AG10803 (cell line): ENCODE results near the gene PGM2L1.
"Not testable (repeated sequence)": the region's sequence is repeated elsewhere in the genome, so short reads cannot be mapped to it uniquely, and the experiment has no call there.

ENCODE experiments used
- DNase-seq: peaks from one replicate; pipeline ENCODE4 v3.0.0; 2010; ENCODE audit warnings: low read depth
- H3K4me3 ChIP-seq: 2 replicates; pipeline ENCODE4 v1.5.1; 2011; ENCODE audit warnings: mild to moderate bottlenecking, low read length, control low read depth
- CTCF ChIP-seq: conservative IDR thresholded peaks from 2 replicates; pipeline ENCODE4 v1.5.1; 2011; ENCODE audit warnings: mild to moderate bottlenecking, low read length, control low read depth, inconsistent platforms

PGM2L1 gene

GRCh38 chr11:74417860-74418508 is 19.8 kb upstream of the PGM2L1 start:
- no peak for DNase-seq
- H3K4me3 ChIP-seq: no peak overlapping the region
- no peak for TF ChIP-seq CTCF

GRCh38 chr11:74417379-74417804 is 19.2 kb upstream of the PGM2L1 start:
- H3K4me3 ChIP-seq: no peak overlapping the region
- peak; percentile 20 for DNase-seq
- TF ChIP-seq CTCF: no peak

- not testable (repeated sequence) for DNase-seq, H3K4me3 ChIP-seq
These were observed 18.7 kb upstream of the PGM2L1 start for GRCh38 chr11:74416974-74417373.

- no peak for TF ChIP-seq CTCF
- DNase-seq: no peak
- H3K4me3 ChIP-seq: no peak overlapping the region
These were observed 14.6 kb upstream of the PGM2L1 start for GRCh38 chr11:74412733-74413359.

GRCh38 chr11:74412321-74412720 is 14.1 kb upstream of the PGM2L1 start:
- no peak for DNase-seq
- H3K4me3 ChIP-seq: no peak overlapping the region
- no peak for TF ChIP-seq CTCF

- no peak for DNase-seq
- no peak for TF ChIP-seq CTCF
- no peak overlapping the region for H3K4me3 ChIP-seq
These were observed 11.4 kb upstream of the PGM2L1 start for GRCh38 chr11:74409633-74410032.

- no peak overlapping the region for H3K4me3 ChIP-seq
- no peak for TF ChIP-seq CTCF
- DNase-seq: no peak
These were observed 5.5 kb upstream of the PGM2L1 start for GRCh38 chr11:74403607-74404321.
